AG20443 (cell line): ENCODE data around the gene MSANTD4.
"Not testable (repeated sequence)": the region's sequence is repeated elsewhere in the genome, so short reads cannot be mapped to it uniquely, and the experiment has no call there.

Source experiments
- DNase-seq: peaks from one replicate; pipeline ENCODE4 v3.0.0; 2012; ENCODE audit warnings: low spot score, mixed read lengths

The MSANTD4 gene

DNA sequence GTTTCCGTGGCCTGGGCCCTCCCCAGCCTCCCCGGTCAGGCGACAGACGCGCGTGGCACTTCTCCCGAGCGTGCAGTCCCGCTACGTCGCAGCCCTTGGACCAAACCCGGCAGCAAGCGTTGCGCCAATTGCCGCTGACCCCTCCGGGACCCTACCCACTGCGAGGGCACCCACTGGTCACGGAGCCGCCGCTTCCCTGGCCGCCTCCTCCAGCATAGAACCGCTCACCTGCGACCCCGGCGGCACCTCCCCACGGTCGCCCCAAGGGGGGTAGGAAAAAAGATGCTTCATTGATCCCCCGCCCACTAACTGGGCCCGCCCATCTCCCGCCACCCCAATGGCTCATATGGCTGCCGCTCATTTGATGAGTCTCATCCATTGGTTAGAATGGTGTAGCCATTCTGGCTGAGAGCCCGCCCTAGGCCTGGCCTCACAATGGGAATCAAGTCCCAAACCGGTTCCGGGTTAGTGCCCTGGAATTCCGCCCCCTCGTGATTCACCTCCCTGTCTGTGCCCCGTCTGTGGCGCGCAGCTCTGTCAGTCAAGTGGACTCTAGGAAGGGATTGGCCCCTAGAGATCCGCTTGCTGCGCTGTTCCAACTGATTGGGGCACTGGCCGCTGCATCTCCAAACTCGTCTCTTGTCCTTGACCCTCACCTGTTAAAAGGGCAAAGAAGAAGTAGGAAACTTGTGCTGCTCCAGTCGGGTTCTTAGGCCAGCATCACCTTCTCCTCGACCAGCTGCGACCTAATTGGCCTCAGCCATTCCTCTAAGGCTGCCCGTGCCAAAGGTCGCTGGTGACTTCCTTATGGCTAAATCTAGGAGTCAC is at the start of gene MSANTD4:
Gene MSANTD4 (minus strand): TSS at position 274 of the 828 bp plus-strand sequence. CDS start 11,323 bp downstream, outside the sequence.
- peak; percentile 98 for DNase-seq

DNA sequence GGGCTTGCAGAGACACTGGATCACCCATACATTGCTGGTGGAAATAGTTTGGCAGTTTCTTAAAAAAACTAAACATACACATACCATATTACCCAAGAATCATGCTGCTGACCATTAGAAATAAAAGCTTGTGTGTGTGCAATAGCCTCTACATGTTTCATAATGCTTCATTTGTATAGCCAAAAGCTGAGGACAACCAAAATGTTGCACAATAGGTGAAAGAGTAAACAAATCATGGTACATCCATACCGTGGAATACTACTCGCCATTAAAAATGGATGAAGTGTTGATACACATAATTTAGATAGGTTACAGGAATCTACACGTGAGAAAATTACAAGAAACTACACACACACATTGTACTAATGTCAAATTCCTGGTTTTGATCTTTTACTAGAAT is 48.6 kb upstream of the MSANTD4 start:
- no peak for DNase-seq

DNA sequence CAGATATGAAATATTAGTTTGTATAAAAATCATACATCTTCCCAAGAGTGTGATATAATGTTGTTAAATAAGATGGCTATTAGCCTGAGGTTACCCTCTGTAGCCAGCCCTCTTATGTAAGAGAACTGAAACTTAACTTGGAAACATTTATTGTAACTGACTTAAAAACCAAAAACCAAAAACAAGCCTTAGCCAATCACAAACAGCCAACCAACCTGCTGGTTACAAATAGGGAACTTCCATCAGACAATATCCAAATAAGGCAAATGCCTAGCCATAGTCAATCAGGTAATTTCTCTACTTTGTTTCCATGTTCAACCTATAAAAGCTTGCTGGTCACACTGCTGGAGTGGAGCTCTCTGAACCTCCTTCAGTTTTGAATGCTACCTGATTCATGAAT is 41.0 kb upstream of the MSANTD4 start:
- no peak for DNase-seq

DNA sequence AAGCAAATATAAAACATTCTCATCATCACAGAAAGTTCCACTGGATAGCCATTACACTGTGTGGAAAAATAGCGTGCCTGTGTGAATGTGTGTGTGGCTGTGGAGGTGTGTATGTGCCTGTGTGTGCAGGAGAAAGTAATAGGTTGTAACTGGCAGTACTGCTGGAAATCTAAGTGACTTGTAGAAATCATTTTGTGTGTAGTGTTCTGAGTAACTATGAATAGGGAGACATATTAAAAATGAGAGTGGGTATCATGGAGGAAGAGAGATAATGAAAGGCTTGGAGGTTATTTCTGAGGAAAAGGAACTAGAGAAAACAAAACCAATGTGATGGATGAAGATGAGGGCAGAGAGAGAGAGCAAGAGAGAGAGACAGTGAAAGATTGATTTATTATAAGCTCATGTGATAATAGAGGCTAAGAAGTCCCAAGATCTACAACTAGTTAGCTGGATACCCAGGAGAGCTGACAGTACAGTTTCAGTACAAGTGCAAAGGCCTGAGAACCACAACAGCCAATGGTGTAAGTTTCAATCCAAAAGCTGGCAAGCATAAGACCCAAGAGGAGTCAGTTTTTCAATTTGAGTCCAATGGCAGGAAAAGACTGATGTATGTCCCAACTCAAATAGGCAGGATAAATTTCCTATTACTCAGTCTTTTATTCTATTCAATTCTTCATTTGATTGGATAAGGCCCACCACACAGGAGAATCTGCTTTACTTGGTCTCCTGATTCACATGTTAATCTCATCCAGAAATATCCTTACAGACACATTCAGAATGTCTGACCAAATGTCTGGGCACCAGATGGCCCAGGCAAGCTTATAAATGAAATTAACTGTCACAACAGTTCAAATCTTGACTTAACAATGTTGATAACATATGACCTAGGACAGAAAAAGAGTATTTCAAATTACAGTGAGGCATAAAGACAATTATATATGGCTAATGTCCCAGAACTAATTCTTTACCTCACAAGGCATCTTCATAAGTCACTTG is 40.2 kb upstream of the MSANTD4 start:
- DNase-seq, result no peak

DNA sequence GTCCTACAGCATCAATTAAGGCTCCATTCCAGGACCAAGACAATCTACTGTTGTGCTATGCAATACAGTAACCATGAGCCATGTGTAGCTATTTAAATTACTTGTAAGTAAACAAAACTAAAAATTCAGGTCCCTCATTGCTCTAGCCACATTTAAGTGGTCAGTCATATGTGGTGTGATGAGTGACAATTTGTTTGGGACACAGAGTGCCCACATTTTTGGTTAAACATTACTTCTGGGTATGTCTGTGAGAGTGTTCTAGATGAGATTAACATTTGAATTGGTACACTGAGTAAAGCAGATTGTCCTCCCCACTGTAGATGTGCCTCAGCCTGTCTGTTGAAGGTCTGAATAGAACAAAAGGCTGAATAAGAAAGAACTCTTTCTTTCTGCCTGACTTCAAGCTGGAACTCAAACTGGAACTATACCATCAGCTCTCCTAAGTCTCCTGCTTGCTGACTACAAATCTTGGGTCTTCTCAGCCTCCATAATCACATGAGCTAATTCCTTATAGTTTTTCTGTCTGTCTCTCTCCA is 39.3 kb upstream of the MSANTD4 start:
- DNase-seq, result no peak

DNA sequence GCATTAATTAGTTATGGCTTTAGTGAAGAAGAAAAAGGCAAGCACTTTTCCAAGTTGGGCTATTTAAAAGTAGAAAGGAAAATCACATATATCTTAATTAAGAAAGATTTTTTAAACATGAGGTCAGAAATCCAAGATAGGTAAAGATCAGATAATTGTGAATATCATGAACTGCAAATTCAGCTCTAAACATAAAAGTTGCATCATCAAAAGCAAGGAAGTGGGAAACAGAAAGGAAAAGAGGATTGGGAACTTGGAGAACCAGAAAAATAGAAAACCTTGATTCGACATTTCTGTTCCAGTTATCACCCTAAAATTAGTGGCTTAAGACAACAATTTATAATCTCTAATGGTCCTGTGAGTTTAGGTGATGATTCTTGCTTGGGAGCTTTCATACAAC is 37.6 kb upstream of the MSANTD4 start:
- DNase-seq, result no peak

DNA sequence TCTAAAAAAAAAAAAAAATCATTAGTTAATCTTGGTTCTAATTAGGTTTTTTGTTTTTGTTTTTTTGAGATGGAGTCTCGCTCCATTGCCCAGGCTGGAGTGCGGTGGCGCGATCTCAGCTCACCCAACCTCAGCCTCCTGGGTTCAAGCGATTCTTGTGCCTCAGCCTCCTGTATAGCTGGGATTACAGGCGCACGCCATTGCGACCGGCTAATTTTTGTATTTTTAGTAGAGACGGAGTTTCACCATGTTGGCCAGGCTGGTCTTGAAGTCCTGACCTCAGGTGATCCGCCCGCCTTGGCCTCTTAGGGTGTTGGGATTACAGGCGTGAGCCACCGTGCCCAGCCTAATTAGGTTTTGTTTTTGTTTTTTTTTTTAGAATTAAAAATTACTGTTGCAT is 36.3 kb upstream of the MSANTD4 start:
- not testable (repeated sequence) for DNase-seq

DNA sequence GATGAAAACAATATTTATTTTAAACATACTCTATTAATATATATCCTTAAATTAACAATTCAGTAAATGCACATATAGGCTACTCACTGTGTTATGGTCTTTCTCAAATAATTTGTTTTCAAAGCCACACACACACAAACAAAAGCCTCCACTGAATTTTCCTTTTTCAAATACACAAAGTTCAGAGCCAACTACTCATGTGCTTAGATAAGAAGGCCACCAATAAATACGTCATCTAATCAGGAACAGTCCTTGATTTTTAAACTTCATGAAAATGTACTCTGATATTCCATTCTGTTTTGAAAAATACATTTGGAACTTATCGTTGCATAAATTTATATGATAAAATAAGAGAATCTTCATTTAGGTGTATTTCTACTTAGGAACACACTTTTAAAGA is 29.1 kb upstream of the MSANTD4 start:
- DNase-seq, result no peak

DNA sequence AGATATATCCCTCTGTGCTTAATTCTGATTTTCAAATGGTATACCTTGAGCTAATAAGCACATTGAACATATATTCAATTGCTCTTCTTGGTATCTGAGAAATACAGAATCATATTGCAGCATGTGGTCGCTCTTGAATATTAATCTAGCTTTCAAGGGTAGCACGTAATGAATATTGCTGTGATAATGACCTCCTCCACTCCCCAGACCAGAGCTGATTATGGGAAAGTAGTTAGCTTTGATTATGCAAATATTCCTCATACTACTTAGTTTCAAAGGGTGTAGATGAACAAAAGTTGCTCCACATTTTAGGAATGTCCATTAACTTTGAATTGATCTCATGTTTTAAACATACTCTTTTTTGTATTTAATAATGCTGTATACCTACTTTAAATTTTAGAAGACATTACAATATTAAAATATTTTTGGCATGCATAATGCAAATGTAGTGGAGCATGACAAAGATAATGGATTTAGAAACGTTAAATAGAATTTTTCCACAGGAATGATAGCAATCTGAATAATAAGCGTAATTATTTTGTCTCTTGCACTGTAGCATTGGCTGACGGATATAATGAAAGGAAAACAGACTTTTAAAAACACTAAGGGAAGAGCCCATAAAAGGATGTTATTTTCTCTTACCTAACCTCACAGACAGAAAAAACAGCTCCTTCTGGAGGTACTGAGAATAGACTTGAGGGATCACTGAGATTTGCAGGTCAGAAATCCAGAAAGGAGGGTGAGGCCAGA is 27.9 kb upstream of the MSANTD4 start:
- no peak for DNase-seq

DNA sequence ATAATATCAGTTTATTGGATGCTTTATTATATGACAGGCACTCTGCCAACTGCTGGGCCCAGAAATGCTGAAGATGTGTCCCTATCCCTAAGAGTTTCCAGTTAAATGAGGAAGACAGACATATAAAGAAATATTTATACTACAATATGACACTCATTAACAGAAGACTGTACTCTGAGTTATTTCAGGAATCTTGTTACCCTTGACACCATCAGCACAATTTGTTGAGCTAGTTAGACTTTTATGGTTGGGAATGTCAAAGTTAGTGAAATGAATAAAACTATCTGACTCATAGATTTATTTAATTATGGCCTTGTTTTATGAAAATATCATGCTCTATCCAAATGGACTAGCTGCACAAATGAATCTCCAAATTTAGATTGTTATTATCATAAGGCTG is 25.6 kb upstream of the MSANTD4 start:
- DNase-seq, result no peak

DNA sequence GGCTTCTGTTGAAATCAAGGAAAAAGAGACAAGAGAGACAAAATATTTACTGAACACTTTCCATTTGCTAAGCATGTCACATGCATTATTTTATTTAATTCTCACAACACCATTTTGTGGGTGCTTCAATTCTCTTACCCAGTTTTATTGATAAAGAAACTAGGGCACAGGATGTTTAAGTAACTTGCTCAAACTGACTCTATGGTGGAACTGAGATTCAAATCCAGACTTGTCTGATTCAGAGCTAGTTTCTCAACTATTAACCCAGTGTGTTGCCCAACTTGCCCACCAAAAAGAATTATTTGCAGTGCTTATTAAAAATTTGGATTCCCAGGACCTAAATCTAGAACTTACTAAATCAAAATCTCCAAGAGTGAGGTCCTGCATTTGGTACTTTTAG is 21.5 kb upstream of the MSANTD4 start:
- DNase-seq, result no peak

DNA sequence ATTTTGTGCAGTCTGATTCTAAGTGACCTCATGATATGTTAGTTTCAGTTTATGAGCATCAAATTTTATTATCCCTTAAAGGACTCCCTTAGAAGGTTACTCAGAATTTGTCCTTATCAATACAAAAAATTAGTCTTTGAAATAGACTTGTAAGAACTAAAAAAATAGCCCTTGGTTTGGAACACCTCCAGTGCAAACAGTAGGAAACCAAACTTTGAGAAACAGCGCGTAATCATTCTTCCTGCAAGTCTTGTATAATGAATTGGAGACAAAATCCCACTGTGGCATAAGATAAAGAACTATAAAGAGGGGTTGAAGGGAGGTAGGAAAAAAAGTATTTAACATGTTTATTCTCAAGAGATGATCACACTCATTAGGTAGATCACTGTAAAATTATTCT is 10.8 kb upstream of the MSANTD4 start:
- DNase-seq, result no peak

DNA sequence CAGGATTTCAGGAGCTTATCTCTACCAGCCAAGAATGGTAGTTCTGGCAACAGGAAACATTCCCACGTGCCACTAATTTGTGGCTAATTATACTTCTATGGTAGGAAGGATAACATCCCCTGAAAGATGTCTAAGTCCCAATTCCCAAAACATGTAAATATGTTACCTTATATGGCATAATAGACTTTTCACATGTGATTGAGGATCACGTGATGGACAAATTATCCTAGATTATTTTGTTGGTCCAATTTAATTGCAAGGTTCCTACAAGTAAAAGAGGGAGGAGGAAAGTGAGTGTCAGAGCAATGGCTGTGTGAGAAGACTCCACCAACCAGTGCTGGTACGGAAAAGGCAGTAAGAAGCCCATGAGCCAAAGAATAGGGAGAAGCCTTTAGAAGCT is 9.9 kb upstream of the MSANTD4 start:
- DNase-seq, result no peak

DNA sequence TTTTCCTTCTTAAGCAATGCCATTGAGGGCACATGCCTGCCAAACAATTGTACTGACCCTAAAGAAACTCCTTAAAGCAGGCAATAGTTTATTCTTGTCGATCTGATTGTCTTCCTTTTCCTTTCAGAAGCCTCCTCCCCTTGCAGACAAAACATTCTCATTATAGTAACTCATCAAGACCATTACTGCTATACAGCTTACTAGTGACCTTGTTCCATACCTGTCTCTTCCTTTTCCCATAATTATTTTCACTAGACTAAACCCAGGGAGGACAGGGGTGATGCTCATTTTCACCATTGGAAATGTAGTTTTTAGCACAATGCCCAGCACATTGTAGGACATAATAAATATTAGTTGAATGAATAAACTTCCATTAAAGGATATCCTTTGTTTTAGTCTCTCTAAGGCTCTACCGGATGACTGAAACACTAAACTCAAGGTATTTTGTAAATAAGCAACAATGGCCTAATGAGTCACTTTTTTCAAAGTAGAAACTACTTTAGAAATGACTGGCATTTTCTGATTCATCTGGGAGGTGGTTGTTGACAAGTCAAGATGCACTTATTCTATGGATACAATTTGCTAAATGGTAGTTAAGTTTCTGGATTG is 9.3 kb upstream of the MSANTD4 start:
- no peak for DNase-seq

DNA sequence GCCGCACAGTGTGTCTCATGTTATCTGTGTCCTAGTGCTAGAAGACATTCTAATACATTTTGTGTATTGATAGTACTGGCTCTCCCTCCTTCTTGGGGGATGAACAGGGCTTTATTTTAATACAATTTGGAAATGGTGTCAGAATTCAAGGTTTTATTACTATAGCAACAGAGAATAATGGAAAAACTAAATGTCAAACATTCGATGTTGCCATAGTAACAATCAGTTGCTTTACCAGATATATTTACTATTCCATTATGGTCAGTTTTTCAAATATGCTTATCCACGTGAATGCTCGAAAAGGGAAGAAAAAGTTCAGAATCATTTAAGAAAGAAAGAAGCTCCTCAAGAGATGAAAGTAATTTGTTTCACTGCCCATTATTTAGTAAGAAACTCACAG is 8.6 kb upstream of the MSANTD4 start:
- no peak for DNase-seq

DNA sequence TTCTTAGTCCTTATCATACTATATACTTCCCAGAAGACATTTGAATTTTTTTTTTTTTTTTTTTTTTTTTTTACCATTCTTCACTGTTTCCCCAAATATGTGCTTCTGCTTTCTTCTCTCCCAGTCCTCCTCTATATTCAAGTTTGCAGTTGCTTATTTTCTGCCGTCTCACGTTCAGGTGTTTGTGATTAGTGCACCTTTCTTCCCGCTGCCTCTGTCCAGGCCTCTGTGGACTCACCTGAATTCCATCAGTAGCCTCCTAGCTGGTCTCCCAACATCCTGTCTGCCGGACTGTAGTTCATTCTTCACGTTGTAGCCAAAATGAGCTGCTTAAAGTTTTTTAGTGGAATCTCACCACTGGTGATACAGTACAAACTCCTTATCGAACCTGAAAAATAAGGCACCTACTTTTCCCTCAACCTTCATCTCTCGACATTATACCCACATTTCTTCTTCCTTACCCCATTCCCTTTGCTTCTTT is 795 bp upstream of the MSANTD4 start:
- no peak for DNase-seq

DNA sequence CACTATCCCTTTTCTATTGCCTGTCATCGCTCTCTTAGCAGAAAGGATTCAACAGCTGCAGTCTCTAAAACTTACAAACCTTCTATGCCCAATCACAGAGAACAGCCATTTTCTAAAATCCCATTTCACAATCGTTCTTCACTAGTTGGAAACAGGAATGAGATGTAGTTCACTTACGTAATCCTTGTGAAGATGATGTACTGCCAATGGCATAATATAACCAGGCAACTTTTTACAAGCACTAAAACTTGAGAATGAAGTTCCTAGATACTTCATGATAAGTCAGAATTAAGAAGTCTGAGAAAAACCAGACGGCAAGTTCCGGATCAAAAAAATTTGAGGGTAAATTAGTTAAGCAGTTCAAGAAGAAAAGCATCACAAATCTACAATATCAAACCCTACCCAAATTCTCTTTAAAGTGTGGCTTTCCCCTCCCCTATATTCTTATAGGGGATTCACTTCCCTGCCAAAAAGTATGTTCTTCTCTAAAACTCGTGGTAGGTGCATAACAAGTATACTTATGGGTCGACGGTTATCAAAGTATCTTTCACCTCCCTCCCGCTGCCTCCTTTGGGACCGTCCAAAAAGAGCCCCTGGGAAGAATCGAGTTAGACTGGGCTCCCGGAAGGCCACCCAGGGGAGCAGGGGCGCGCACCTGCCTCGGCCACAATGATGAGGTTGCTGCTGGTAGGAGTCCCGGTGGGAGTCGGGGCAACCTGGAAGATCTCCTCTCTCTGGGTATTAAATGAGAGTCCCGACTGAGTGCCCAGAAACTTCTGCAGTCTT is 666 bp downstream of the MSANTD4 start:
- DNase-seq, result peak; percentile 11

DNA sequence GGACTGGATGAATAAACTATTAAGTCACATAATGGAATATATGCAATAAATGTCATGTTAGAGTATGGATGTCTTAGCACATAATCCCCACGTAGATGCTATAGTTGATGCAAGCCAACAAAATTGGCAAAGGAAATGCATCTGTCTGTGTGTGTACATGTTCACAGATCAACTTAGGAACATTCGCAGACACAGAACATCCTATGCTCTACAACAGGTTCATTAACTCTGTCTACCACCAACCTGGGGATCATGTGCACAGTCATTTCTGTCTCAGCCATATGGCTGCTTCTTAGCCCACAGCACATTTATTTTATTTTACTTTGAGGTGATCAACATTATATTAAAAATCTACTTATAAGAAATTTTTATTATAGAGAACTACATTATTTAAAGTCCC is 4.9 kb downstream of the MSANTD4 start:
- DNase-seq, result no peak

DNA sequence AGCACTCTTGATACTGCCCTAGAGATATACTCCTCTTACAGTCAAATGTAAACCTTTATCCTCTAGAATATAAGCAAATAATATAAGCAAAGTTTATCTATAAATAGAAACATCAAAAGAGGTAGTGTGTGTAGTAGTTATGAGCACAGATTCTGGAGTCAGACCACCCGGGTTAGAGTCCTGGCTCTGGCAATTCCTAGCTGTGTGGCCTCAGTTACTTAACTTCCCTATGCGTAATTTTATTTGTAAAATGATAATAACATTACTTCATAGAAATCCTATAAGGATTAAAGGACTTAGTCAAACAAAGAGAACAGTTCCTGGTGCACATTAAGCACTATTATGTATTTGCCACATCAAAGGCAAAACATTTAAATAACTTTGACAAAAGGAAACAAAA is 7.0 kb downstream of the MSANTD4 start:
- DNase-seq, result no peak

DNA sequence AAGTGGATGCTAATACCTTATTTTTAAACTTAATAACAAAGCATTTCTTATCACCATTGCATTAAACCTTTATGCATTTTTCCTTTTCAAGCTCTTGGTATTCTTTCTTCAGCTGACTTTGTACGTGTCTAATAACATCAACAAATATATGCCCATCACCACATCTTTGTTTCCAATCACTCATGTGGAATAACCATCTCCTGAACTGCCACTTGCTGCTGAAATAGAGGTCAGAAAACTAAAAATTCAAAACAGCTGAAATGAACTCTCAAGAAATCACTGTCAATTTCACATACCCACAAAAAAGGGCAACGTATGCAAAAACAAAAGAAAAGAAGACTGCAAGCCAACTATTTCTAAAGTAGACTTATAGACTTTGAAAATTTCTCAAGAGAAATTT is 7.4 kb downstream of the MSANTD4 start:
- DNase-seq, result no peak

DNA sequence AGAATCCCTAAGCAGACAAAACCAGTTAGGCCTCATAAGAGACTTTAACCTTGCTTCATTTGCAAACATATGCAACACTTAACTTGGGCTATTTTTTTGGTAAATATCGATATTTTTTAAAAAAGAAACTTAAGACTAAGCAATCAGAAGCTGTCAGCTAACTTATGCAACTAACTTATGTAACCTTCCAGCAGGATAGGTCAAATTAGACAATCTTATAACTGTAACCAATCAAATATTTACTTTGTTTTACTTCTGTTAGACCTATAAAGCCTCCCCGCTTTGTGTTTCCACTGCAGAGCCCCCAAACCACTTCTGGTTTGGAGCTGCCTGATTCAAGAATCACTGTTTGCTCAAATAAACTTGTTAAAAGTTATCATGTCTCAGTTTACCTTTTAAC is 8.0 kb downstream of the MSANTD4 start:
- no peak for DNase-seq
